Right renal cortex interstitium (tissue), 3 donors: ENCODE data around the gene PTPRE. TPM values are rescaled to one million over a fixed set of nuclear protein-coding genes. Genes with fewer than 3 reads are reported as not detected.

Experiments used
- polyA plus RNA-seq, 3 donors: library from polyadenylated mRNA; unstranded; fragments of 120-200 nt; gene quantifications; one replicate each; pipeline ENCODE4 v1.2.1, GENCODE V29; 2013; ENCODE audit not compliant: insufficient read length in 3 of 3

PTPRE gene
- polyA plus RNA-seq, 3 donors, result 5.6 to 6.1 (median 6.0) TPM

Other genes with a start within 250 kb of the PTPRE start
- gene FOXI2, start 169.9 kb upstream of the PTPRE start, polyA plus RNA-seq, result 1 to 10 TPM; 1.5 to 1.8 (median 1.7) TPM
- 10 to 100 TPM; 18.4 to 22.8 (median 21.4) TPM for gene CLRN3, start 14.2 kb upstream of the PTPRE start, polyA plus RNA-seq
- 10 to 100 TPM; 47.5 to 58.4 (median 49.6) TPM for gene MKI67, start 219.3 kb downstream of the PTPRE start, polyA plus RNA-seq